NCI-H128 (cell line): ENCODE results near the gene FOLR3.
"Not testable (repeated sequence)": the region's sequence is repeated elsewhere in the genome, so short reads cannot be mapped to it uniquely, and the experiment has no call there.

Experiments used
- DNase-seq: peaks from one replicate; lab custom pipeline; 2025; ENCODE audit not compliant: unreplicated experiment; lab: John Stamatoyannopoulos, UW

FOLR3 gene

GRCh38 chr11:72123117-72123653 is 12.3 kb upstream of the FOLR3 start:
- DNase-seq, result no peak

GRCh38 chr11:72124046-72124445 is 11.5 kb upstream of the FOLR3 start:
- no peak for DNase-seq

GRCh38 chr11:72125956-72126355 is 9.6 kb upstream of the FOLR3 start:
- DNase-seq, result no peak

GRCh38 chr11:72127923-72128322 is 7.6 kb upstream of the FOLR3 start:
- DNase-seq, result no peak

- no peak for DNase-seq
Observed at GRCh38 chr11:72129381-72129780, 6.1 kb upstream of the FOLR3 start.

- no peak for DNase-seq
Observed at GRCh38 chr11:72132646-72133045, 2.9 kb upstream of the FOLR3 start.

- no peak for DNase-seq
Observed at GRCh38 chr11:72135891-72136683, 562 bp downstream of the FOLR3 start.

GRCh38 chr11:72136684-72137262 is 1.2 kb downstream of the FOLR3 start:
- DNase-seq, result no peak

GRCh38 chr11:72138821-72139390 is 3.4 kb downstream of the FOLR3 start:
- DNase-seq, result no peak

- DNase-seq, result no peak
Observed at GRCh38 chr11:72139500-72139899, 4.0 kb downstream of the FOLR3 start.

GRCh38 chr11:72140661-72141060 is 5.1 kb downstream of the FOLR3 start:
- no peak for DNase-seq

GRCh38 chr11:72141066-72141465 is 5.5 kb downstream of the FOLR3 start:
- DNase-seq, result no peak

GRCh38 chr11:72142086-72142485 is 6.6 kb downstream of the FOLR3 start:
- DNase-seq, result not testable (repeated sequence)

- DNase-seq, result not testable (repeated sequence)
Observed at GRCh38 chr11:72142543-72142942, 7.0 kb downstream of the FOLR3 start.

- no peak for DNase-seq
Observed at GRCh38 chr11:72144807-72145565, 9.5 kb downstream of the FOLR3 start.

- DNase-seq, result no peak
Observed at GRCh38 chr11:72146625-72147024, 11.1 kb downstream of the FOLR3 start.

- no peak for DNase-seq
Observed at GRCh38 chr11:72150882-72151281, 15.4 kb downstream of the FOLR3 start.

- not testable (repeated sequence) for DNase-seq
Observed at GRCh38 chr11:72153874-72154273, 18.3 kb downstream of the FOLR3 start.

GRCh38 chr11:72154816-72155215 is 19.3 kb downstream of the FOLR3 start:
- DNase-seq, result no peak

GRCh38 chr11:72155751-72156150 is 20.2 kb downstream of the FOLR3 start:
- DNase-seq, result no peak

- DNase-seq, result no peak
Observed at GRCh38 chr11:72157131-72157530, 21.6 kb downstream of the FOLR3 start.
